Stimulated activated CD4-positive, alpha-beta T cell treated with anti-CD3 and anti-CD28 coated beads, Interleukin-4, amount 100 ng/mL, for 4 hours (primary cell): ENCODE results near the gene AMIGO3.
A peak's percentile ranks its signal among the peaks of the same experiment; 100 is the strongest.
"Not testable (repeated sequence)": the region's sequence is repeated elsewhere in the genome, so short reads cannot be mapped to it uniquely, and the experiment has no call there.

ENCODE experiments used
- DNase-seq, 2 experiments: peaks; one replicate each; pipeline ENCODE4 v3.0.0-alpha.2; 2020

AMIGO3 gene, protein sequence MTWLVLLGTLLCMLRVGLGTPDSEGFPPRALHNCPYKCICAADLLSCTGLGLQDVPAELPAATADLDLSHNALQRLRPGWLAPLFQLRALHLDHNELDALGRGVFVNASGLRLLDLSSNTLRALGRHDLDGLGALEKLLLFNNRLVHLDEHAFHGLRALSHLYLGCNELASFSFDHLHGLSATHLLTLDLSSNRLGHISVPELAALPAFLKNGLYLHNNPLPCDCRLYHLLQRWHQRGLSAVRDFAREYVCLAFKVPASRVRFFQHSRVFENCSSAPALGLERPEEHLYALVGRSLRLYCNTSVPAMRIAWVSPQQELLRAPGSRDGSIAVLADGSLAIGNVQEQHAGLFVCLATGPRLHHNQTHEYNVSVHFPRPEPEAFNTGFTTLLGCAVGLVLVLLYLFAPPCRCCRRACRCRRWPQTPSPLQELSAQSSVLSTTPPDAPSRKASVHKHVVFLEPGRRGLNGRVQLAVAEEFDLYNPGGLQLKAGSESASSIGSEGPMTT

DNA sequence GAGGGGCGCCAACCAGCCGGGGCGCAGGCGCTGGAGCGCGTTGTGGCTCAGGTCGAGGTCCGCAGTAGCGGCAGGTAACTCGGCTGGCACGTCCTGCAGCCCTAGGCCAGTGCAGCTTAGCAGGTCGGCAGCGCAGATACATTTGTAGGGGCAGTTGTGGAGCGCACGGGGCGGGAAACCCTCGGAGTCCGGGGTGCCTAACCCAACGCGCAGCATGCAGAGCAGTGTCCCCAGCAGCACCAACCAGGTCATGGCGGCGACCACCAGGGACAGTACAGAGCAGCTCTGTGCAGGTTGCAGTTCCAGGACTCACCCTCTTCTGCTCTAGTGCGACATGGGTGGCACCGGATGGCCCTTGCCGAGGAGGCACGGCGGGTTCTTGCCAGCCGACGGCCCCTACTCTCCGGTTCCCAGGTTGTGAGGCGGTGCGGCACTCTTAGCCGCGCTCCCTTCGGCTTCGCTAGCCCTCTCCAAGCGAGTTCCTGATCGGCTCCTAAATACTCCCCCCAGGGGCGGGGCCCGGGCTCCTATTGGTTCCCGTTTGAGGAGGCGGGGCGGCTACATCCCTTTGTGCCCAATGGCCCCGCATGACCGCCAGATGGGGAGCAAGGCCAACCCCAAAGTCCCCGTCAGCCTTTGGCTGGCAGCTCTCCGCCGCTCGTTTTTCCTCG lies at the start of gene AMIGO3:
TSS of gene AMIGO3 (minus strand) at position 471 of the 671 bp plus-strand sequence. CDS start at position 252, 219 bp downstream.
- peak; percentile 84 to 90 for DNase-seq

DNA sequence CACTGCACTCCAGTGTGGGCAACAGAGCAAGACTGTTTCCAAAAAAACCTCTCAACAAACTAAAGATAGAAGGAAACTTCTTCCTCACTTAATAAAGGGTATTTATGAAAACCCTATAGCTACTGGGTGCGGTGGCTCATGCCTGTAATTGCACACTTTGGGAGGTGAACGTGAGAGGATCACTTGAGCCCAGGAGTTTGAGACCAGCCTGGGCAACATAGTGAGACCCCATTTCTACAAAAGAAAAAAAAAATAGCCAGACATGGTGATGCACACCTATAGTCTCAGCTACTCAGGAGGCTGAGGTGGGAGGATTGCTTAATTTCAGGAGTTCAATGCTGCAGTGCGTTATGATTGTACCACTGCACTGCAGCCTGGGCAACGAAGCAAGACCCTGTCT lies 44.5 kb upstream of the AMIGO3 start:
- DNase-seq = no peak

DNA sequence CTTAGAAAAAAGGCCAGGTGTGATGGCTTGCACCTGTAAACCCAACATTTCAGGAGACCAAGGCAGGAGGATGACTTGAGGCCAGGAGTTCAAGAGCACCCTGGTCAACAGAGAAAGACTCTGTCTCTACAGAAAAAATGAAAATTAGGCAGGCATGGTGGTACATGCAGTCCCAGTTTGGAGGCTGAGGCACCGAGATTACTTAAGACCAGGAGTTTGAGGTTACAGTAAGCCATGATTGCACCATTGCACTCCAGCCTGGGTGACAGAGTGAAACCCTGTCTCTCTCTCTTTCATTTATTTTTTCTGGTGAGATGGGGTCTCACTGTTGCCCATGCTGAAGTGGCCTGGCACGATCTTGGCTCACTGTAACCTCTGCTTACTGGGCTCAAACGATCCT lies 42.2 kb upstream of the AMIGO3 start:
- DNase-seq = no peak

DNA sequence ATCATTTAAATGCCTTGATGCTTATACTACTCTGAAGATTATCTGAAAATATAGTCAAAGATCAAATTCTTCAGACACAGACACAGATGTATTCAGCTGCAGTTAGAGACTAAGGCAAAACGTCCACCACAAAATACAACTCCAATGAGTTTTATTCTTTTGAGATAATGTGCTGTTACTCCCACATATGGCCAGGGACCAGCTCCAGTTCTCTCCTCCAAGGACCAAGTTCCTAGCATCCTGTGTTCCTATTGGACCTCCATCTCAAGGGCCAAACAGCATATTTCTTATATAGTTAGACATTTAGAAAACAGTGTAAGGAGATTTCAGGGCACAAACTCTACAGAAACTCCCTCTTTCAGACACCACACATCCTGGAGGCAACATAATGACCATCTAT lies 39.7 kb upstream of the AMIGO3 start:
- no peak for DNase-seq

DNA sequence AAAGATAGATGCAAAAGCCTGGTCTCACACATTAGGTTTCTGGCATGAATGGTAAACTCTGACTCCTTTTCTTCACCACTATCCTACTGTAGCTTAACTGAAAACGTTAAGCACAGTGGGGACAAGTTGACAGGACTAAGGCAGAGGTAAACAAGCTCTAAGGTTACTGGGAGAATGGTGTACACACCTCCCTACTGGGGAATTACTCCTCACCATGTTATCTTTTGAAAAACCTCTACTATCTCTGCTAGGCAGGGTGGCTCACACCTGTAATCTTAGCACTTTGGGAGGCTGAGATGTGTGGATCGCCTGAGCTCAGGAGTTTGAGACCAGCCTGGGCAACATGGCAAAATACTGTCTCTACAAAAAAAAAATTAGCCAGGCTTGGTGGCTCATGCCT lies 37.7 kb upstream of the AMIGO3 start:
- DNase-seq = no peak

DNA sequence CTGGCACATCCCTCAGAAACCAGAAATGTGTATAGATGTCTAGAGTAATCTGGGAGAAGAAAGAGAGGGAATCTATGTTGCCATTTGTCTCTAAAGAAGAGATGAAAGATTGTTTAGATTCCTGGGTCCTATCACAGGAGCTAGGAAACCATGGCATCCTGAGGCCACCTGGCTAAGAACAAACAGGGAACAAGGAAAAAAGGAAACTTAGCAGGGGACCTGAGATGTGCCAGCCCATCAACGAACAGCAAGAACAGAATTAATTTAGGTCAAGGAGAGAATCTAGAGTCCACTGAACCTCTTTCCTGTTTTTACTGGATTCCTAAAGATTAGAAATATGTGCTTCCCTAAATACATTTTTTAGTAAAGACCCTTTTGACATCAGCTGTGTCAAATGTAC lies 36.6 kb upstream of the AMIGO3 start:
- no peak for DNase-seq

DNA sequence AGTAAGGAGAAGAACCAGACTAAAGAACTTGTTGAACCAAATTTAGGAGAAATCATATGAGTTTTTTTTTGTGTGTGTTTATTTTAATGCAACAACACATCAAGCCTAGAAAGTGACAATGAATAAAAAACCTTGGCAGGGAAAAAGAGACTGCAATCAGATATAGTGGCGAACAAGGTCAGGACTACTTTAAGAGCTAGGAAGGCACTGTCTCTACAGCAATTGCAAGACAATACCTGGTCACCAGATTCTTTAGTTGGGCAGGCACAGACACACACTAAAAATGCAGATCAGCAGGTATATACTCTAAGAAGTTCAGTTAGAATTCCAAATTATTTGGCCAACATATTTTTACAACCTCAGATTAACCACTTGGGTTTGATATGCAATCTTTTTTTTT lies 35.1 kb upstream of the AMIGO3 start:
- DNase-seq = no peak

DNA sequence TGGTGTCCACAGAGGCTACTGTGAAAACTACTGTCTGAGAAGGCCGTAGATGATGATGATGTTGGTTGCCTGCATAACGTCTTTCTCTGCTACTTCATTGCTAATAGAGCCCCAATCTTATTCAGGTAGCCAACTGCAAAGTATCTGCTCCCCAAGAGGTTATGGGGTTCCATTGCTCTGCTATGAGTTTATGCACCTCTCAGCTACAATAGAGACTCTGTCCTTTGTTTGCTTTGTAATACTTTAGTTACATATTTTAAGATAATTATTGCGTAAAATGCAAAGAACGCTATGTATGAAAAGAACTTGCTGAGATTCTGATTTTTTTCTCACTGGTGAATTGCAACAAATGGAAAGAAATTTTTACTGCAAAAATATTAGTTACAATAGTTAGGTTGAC lies 32.0 kb upstream of the AMIGO3 start:
- DNase-seq = no peak

DNA sequence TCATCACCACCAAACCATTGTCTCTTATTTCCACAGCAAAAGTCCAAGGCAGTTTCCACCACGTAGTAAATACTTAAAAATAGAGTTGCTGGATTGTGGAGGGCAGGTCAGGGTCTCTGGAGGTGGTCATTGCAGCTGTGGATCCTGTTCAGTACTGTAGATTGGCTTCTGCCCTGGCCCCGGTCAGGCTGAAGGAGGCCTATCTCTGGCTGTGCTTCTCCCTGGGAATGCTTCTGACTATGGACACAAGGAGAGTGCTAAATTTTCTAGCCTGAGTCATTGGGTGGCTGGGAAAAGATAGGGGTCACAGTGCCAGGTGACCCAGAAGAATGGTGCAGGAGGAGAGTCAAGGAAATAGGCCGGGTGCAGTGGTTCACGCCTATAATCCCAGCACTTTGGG lies 30.6 kb upstream of the AMIGO3 start:
- DNase-seq = no peak

DNA sequence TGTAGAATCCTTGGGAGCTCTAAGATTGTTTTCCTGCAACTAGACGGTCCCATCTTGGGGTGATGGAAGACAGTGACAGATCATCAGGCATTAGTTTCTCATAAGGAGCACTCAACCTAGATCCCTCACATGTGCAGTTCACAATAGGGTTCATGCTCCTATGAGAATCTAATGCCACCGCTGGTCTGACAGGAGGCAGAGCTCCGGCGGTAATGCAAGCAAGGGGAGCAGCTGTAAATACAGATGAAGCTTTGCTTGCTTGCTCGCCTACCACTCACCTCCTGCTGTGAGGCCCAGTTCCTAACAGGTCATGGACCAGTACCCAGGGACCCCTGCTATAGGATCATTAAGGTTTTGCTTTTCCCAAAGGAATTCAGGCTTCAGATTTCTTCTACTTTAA lies 29.4 kb upstream of the AMIGO3 start:
- not testable (repeated sequence) for DNase-seq

DNA sequence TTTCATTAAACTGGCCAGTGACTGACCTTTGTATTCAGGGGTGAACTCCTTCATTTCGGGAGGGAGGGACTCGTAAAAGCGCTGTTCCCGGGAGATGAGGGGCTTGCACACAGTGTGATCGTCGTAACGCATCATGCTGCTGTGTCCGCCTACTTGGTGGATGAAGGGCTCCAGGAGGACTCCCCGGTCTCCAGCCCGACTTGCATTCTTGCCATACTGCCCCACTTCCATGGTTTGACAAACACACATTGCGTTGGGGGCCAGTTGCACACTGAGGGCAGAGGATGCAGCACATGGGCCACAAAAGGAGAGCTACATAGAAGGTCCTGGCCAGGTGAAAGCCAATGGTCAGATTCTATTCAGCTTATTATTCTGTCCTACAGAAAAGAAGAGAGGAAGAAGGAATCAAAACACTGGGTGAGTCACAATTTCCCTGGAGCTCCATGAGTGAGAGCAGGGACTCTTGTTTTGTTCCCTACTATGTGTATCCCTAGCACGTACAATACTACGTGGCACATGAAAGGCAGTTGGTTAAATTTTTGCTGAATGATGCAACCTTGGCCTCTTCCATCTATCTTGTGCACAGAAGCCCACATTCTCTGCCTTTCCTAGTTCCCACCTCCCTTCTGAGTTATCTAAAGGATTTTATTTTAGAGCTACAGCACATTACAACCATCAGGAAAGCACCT lies 28.5 kb upstream of the AMIGO3 start:
- DNase-seq = no peak

DNA sequence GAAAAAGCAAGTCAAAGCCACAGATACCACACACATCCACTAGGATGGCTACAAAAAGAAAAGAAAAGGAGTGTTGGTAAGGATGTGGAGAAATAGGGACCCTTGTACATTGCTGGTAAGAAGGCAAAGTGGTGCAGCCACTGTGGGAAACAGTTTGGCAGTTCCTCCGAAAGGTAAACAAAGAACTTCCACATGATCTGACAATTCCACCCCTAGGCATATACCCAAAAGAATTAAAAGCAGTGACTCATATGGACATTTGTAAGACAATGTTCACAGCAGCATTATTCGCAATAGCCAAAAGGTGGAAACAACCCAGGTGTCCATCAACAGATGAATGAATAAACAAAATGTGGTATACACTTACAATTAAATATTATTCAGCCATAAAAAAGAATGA lies 26.5 kb upstream of the AMIGO3 start:
- DNase-seq = no peak

DNA sequence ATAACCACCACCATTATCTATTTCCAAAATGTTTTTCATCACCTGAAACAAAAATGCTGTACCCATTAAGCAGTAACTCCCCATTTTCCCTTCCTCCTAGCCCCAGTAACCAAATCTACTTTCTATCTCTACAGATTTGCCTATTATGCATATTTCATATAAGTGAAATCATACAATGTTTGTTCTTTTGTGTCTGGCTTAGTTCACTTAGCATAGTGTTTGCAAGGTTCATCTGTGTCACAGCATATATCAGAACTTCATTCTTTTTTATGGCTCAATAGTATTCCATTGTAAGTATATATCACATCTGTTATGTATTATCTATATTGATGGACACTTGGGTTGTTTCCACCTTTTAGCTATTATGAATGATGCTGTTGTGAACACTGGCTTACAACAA lies 20.9 kb upstream of the AMIGO3 start:
- DNase-seq = no peak

DNA sequence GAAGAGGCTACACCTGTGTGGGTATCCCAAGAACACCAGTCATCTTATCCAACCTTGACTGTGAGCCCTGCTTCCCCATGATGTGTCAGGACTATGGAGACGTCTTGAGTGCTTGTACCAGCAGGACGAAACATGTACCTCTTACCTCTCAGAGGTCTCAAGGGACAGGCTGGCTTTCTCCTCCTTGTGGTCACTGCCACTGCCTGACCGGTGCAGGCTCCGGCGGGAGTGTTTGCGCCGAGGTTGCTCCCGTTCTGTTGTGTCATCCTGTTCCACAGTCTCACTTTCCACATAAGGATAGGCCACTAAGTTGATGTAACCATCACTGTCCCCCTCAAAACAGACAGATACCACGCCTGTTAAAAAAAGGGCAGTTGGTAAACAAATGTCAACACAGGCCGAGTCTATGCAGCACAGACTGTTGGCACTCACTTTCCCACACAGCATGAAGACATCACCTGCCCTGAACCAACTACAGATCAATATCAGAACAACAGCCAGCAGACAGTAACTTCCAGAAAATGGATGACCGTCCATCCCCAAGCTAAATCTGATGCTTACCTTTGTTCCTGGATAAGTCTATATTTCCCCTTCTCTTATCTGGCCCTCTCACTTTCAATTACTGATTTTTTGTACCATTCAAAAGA lies 18.7 kb upstream of the AMIGO3 start:
- DNase-seq = no peak

DNA sequence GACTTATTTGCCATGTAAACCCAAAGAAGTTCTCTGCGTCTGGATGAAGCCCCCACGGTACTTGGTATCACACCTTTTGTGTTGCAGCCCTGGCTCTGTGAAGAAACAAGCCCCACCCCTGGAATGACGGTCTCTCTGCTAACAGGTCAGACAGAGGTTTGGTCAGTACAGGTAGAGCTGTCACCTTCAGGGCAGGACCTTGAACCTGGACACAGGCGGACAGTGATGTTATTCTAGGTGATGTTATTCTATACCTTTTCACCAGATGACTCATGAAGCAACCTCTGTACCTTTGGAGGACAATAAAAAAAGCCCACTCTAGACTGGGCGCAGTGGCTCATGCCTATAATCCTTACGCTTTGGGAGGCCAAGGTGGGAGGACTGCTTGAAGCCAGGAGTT lies 15.3 kb upstream of the AMIGO3 start:
- DNase-seq = no peak

DNA sequence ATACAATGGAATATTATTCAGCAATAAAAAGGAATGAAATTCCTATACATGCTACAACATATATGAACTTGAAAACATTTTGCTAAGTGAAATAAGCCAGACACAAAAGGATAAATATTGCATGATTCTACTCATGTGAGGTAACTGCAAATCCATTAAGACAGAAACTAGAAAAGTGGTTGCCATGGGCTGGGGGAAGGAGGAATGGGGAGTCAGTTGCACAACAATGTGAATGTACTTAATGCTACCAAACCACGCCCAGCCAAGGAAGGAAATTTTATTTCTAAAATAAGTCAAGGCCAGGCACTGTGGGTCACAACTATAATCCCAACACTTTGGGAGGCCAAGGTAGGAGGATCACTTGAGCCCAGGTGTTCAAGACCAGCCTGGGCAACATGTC lies 14.1 kb upstream of the AMIGO3 start:
- no peak for DNase-seq

DNA sequence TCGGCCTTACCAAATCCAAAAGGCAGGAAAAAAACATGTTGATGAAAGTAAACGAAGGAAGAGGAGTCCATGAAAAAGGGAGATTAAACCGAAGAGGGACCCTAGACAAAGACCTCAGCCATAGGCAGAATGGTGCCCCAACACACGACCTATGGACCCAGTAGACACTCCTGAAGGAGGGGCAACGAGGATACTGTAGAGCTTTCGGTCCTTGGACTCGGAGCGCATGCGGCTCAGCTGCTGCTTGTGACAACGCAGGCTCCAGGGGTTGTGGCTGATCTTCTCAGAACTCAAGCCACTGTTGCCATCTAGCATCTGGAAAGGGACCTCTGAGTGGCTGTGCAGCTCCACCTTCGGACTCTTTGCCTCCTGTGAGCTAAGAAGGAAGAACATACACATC lies 13.1 kb upstream of the AMIGO3 start:
- DNase-seq = no peak

DNA sequence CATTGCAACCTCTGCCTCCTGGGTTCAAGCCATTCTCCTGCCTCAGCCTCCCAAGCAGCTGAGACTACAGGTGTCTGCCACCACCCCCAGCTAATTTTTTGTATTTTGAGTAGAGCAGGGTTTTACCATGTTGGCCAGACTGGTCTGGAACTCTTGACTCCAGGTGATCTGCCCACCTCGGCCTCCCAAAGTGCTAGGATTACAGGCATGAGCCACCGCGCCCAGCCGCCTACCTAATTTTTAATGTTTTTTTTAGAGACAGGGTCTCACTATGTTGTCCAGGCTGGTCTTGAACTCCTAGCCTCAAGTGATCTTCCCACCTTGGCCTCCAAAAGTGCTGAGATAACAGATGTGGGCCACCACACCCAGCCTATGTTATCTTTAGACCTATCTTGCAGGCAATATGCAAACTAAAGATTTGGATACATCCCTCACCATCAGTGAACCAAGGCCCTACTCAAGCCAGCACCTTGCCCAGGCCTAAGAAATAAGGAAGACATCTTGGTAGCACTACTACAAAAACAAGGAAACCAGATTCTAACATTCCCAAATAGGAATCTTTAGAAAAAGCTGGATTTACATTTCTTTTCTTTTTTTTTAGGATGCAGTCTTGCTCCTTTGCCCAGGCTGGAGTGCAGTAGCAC lies 10.6 kb upstream of the AMIGO3 start:
- no peak for DNase-seq

DNA sequence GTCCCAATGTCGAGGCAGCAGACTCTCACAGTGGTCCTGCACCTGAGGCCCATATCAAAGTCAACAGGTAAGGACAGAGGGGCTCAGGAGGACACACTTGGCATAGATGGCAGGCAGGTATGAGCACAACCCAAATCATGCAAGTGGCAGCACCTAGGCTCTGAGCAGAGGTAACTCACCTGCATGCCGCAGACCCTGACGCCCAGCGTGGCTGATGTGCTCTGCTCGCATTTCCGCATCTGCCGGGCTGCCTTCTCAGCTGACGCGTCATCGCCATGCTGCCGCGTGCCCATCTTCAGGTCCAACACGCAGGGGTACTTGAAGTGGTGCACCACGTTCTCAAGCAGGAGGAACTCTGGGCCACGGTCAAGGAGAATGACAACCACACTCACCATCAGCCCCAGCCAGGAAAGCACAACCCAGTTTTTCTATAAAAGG lies 8.5 kb upstream of the AMIGO3 start:
- no peak for DNase-seq

DNA sequence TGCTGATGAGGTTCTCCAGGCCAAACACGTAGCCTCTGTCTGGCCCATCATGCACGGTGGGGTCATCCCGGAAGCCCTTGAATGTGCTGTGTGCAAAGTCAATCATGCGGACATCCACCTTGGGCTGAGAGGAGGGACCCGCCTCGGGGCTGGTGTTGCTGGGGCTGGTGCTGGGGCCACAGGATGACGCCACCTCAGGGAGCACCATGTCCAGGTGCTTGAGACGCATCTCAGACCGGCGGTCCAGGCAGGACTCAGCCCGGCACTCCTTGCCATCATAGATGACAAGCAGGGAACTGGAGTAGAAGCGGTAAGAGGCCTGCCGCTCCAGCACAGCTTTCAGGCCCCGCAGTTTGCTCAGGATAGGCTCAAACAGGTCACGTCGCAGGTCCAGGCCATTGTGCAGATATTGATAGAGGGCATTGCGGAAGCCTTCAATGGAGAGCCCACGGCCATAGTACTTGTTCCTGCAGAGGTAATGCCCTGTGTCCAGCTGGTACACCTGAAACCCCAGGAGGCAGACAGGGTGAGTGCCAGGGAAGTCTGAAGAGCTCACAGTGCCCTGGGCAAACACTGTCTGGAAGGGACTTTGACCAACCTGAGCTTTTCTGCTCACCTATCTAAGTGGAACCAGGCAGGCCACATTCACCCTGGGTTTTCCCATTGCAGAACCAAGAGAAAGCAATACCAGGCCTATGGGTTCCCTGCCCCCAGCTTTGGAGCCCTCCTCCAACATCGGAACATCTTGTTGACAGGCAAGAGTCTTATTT lies 7.9 kb upstream of the AMIGO3 start:
- no peak for DNase-seq

DNA sequence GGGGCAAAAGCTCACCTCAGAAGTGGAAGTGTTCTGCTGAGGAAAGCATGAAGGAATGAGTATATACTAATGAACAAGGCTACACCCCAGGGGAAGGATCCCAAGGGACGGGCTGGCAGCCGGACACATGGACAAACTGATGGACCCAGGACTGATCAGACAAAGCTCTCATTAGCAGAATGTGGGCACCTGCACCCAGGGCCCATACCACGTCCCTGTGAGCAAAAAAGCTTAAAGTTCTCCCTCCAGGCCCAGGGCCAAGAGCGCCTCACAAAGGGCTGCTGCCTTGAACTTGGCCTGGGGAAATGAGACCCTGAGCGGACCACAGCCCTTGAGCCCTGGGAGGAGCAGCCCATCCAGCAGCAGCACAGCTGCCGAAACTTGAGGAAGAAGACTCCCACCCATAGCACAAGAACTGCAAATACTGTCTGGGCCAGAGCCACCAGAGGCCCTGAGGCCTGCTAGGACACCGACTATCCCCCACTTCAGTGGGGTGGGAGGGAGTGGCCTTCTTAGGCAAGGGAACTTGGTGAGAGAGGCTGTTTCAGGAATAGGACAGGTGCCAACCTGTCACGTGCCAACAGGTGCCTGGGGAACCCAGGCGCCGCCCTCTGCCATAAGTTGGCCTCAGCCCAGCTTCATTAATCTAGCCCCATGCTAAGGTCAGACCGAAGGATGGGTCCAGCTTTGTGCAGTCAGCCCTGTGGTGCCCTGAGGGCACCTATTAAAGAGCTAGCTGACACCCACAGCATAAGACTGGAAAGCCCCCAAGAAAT lies 6.6 kb upstream of the AMIGO3 start:
- no peak for DNase-seq
